Measurements from ENCODE around the gene SYS1. TPM values are rescaled to one million over a fixed set of nuclear protein-coding genes. Genes with fewer than 3 reads are reported as not detected.

The SYS1 gene
- polyA plus RNA-seq, 1 of the 3 experiments (the other 2 are of a cell fraction): 26.5 TPM

- TF ChIP-seq RCOR1 (IDR thresholded peaks at IDR 0.05; ENCODE audit: low read length) (no peak), RXRA (IDR thresholded peaks at IDR 0.05; ENCODE audit: borderline replicate concordance, low read depth) (no peak), POLR2AphosphoS5 (IDR thresholded peaks at IDR 0.05; ENCODE audit: low read depth, low read length) (no peak), CHD2 (IDR thresholded peaks at IDR 0.05; ENCODE audit: low read length, partially characterized antibody) (no peak)
Observed at GRCh38 chr20:45330476-45330875, 32.5 kb upstream of the SYS1 start (continued).

- Histone ChIP-seq H3K79me2 (ENCODE audit: insufficient read depth) (peaks cover 55% of the 10 kb centered on the region), H3K9ac (peak overlapping the region; percentile 42; the same call in 1 of the 2 replicates), H3K9me3 (no peaks in the 10 kb centered on the region), H4K20me1 (ENCODE audit: insufficient read depth) (peaks cover 10% of the 10 kb centered on the region; the same call in 1 of the 2 replicates), H3K27me3 (ENCODE audit: insufficient read depth) (no peaks in the 10 kb centered on the region), H3F3A (replicated peaks; ENCODE audit: insufficient read depth) (peaks cover 27% of the 10 kb centered on the region), H3K9me2 (no peaks in the 10 kb centered on the region), H3K4me1 (ENCODE audit: control insufficient read depth in 1 of 2, insufficient read depth in 2 of 2, low read depth in 1 of 2, low read length in 1 of 2) (peaks cover 34 to 38% of the 10 kb centered on the region in 2 experiments), H3K36me3 (replicated peaks in 1 of 2; ENCODE audit: control insufficient read depth in 1 of 2, insufficient read depth in 2 of 2, low read length in 1 of 2) (peaks cover 12 to 32% of the 10 kb centered on the region in 2 experiments), H3K27ac (ENCODE audit: low read depth in 2 of 2, low read length in 1 of 2) (peak overlapping the region; percentile 63 to 88; a peak in 3 of 4 replicates), H2AFZ (ENCODE audit: low read depth) (no peak overlapping the region), H3K4me2 (peak overlapping the region; percentile 69), H3K4me3 (ENCODE audit: low read depth in 2 of 2, low read length in 1 of 2) (no peak overlapping the region)
- TF ChIP-seq GATA2 (CRISPR knock-in tag; IDR thresholded peaks at IDR 0.05): no peak
- no peak for TF ChIP-seq TAF1 (IDR thresholded peaks at IDR 0.05; ENCODE audit: borderline replicate concordance, low read depth, low read length)
- no peak for TF ChIP-seq SIN3A (IDR thresholded peaks at IDR 0.05; ENCODE audit: borderline replicate concordance, low read depth, low read length)
- peak; percentile 54; the same call in 1 of the 2 replicates for TF ChIP-seq JUND (IDR thresholded peaks at IDR 0.05)
- TF ChIP-seq CHD2 (IDR thresholded peaks at IDR 0.05; ENCODE audit: low read length, partially characterized antibody): no peak
- no peak for TF ChIP-seq FOXM1 (IDR thresholded peaks at IDR 0.05; ENCODE audit: low read depth)
- TF ChIP-seq USF2 (IDR thresholded peaks at IDR 0.05; ENCODE audit: borderline replicate concordance, low read depth, low read length): no peak
- 0 out of 4 replicates have a peak, but pooled peaks of 1 of the 2 experiments have one; percentile 10 for TF ChIP-seq EP300 (IDR thresholded peaks at IDR 0.05; ENCODE audit: borderline replicate concordance in 1 of 2, low read depth in 1 of 2, low read length in 1 of 2)
- TF ChIP-seq RCOR1 (IDR thresholded peaks at IDR 0.05; ENCODE audit: low read length): no peak
- no peak for TF ChIP-seq RXRA (IDR thresholded peaks at IDR 0.05; ENCODE audit: borderline replicate concordance, low read depth)
- peak; percentile 42; the same call in 1 of the 2 replicates for TF ChIP-seq TCF12 (IDR thresholded peaks at IDR 0.05)
- peak; percentile 48; the same call in 1 of the 2 replicates for TF ChIP-seq FOSL2 (IDR thresholded peaks at IDR 0.05; ENCODE audit: borderline replicate concordance, low read depth)
- TF ChIP-seq FOXJ3 (CRISPR knock-in tag; IDR thresholded peaks at IDR 0.05): no peak
- TF ChIP-seq MAX (IDR thresholded peaks at IDR 0.05; ENCODE audit: low read depth): no peak
- no peak for DNase-seq
- POLR2A ChIA-PET: interaction anchor here (0.8 kb wide), 1 partner anchor 11 kb away, joined by 3 read pairs; no protein-coding TSS in a partner anchor
- CTCF ChIA-PET: interaction anchor here (1.2 to 4.0 kb wide), 6 partner anchors 10 to 434 kb away, joined by 3 to 20 read pairs (median 12); partner anchors contain the start of gene SYS1
- WGBS (ENCODE audit: low lambda C conversion rate): 51% methylated on average over 6 of the region's 11 CpGs
Observed at GRCh38 chr20:45336530-45337366, 26.2 kb upstream of the SYS1 start.
